ENCODE measurements around the gene SLC39A13.

DNA sequence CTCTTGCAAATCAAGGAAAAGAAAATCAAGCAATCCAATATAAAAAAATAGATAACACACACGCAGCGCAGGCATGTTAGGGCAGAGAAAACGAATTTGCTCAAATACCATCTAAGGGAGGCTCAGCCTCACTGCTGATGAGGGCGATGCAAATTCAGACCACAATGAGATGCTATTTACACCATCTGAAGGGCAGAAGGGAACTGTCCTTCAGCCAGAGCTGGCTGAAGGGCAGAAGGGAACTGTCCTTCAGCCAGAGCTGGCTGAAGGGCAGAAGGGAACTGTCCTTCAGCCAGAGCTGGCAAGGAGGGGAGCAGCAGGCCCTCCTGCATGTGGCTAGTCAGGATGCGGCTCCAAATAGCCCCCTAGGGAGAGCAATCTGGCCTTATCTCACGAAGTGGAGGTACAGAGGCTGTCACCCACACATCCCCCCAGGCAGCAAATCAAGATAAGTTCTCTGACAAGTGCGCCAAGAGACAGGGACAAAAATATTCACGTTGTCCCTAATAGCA, 7.6 kb upstream of the SLC39A13 start:
- TF ChIP-seq CTCF (IDR thresholded peaks at IDR 0.05; ENCODE audit: low read length) = no peak
- TF ChIP-seq EZH2 (optimal IDR thresholded peaks at IDR 0.05; ENCODE audit: low read depth, low read length) = no peak
